ENCODE results near the gene ERP29.
"Not testable (repeated sequence)": the region's sequence is repeated elsewhere in the genome, so short reads cannot be mapped to it uniquely, and the experiment has no call there.

The ERP29 gene

GRCh38 chr12:112004041-112004440, 9.2 kb upstream of the ERP29 start:
- no peak for DNase-seq

GRCh38 chr12:112005419-112006395, 7.5 kb upstream of the ERP29 start:
- no peak for DNase-seq

GRCh38 chr12:112007945-112008344, 5.3 kb upstream of the ERP29 start:
- no peak for DNase-seq

- no peak for DNase-seq
Measured at GRCh38 chr12:112008918-112009317, 4.3 kb upstream of the ERP29 start.

GRCh38 chr12:112009596-112009995, 3.6 kb upstream of the ERP29 start:
- DNase-seq = not testable (repeated sequence)

GRCh38 chr12:112010415-112011344, 2.5 kb upstream of the ERP29 start:
- no peak for DNase-seq

- no peak for DNase-seq
Measured at GRCh38 chr12:112011685-112012084, 1.5 kb upstream of the ERP29 start.

GRCh38 chr12:112013601-112014402, 576 bp downstream of the ERP29 start:
- DNase-seq = peak; percentile 77

GRCh38 chr12:112015938-112016337, 2.7 kb downstream of the ERP29 start:
- no peak for DNase-seq

- no peak for DNase-seq
Measured at GRCh38 chr12:112017041-112017440, 3.8 kb downstream of the ERP29 start.

- DNase-seq = no peak
Measured at GRCh38 chr12:112018571-112019237, 5.5 kb downstream of the ERP29 start.

GRCh38 chr12:112020947-112021457, 7.8 kb downstream of the ERP29 start:
- DNase-seq = no peak

GRCh38 chr12:112022241-112023016, 9.2 kb downstream of the ERP29 start:
- DNase-seq = no peak

GRCh38 chr12:112023759-112024396, 10.7 kb downstream of the ERP29 start:
- DNase-seq = no peak

- no peak for DNase-seq
Measured at GRCh38 chr12:112025808-112026375, 12.7 kb downstream of the ERP29 start.

- DNase-seq = no peak
Measured at GRCh38 chr12:112029301-112029700, 16.1 kb downstream of the ERP29 start.

- DNase-seq = no peak
Measured at GRCh38 chr12:112031472-112031871, 18.2 kb downstream of the ERP29 start.

GRCh38 chr12:112032292-112032691, 19.1 kb downstream of the ERP29 start:
- DNase-seq = no peak

- no peak for DNase-seq
Measured at GRCh38 chr12:112035219-112035785, 22.1 kb downstream of the ERP29 start.

- not testable (repeated sequence) for DNase-seq
Measured at GRCh38 chr12:112036614-112037013, 23.4 kb downstream of the ERP29 start.

Data from DMS153 (cell line).